ENCODE results near the gene CTNNA1.
"Not testable (repeated sequence)": the region's sequence is repeated elsewhere in the genome, so short reads cannot be mapped to it uniquely, and the experiment has no call there.

The CTNNA1 gene

DNA sequence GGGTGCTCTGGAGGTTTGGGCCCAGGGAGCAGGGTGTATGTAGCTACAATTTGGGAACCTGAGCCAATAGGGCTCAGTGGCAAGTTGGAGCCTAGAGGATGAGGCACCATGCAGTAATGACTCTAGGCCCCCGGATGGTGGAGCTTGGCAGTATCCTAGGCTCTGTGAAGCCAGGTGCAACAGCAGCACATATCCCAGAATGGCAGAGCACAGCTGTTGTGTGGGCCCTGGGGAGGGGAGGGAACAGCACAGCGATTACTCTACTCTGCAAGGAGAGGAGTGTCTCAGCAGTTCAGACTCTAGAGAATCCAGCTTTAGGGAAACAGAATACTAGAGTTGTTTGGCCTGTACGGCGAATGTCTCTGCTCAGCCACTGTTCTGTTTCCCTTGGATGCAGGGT is 65.9 kb downstream of the CTNNA1 start:
- peak; percentile 28 to 83 for DNase-seq

DNA sequence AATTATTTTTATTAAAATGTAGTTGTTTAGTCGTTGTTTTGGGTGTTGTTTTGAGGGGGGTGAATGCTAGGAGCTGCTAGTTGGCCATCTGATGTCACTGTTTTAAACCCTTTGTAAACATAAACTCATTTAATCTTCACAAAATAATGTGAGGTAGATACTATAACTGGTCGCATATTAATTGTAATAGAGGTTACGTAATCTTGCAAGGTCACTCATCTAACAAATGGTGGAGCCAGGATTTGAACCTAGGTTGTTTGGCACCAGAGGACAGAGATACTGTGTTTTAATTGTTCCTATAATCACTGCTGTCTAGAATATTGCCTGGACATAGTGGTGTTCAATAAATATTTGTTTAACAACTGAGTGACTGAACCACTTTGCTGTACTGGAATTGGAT is 67.5 kb downstream of the CTNNA1 start:
- DNase-seq = no peak

DNA sequence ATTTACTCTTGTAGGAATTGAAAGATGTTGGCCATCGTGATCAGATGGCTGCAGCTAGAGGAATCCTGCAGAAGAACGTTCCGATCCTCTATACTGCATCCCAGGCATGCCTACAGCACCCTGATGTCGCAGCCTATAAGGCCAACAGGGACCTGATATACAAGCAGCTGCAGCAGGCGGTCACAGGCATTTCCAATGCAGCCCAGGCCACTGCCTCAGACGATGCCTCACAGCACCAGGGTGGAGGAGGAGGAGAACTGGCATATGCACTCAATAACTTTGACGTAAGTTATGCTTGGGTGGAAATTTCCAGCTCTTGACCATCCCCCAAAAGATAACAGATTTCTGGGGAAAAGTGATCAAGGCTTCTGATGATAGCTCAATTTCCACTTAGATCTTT is 71.3 kb downstream of the CTNNA1 start:
- no peak for DNase-seq

DNA sequence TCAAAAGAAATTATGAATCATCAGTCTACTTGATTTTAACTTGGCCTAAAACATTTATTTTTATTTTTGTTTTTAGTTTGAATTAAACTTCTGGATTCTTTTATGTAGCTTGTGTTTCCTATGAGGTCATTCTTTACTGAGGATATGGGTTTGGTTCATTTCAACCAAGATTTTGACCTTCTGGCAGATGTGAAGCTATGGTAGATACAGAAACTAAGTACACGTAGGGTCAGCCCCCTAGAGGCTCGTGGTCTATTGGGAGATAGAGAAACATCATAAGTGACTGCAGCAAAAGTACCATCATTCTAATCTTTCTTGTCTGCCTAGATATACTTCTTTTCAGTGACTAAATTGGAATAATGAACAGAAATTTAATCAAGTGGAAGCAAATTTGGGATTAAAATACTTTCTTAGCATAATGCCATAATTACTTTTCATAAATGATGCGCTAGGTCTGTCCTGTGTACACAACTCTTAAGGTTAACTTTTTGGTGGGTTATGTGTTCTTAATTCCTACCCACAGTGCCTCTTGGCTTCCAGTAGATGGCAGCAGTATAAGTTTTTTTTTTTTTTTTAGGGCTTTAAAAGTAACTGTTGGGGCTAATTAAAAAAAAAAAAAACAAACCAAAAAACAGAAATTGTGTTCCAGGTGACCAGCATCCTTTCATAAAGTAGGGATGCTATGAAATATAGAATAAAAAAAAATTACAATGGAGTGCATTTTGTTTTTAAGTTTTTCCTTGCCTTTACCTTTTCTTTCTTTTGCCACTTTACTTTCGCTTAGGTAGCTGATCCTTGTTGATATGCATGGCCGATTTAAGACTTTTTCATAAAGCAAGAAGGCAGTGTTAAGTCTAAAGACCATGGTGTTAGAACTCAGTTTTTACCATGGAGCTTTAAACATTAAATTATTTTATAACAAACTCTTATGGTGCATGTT is 72.0 kb downstream of the CTNNA1 start:
- DNase-seq = peak in 1 of 2 experiments; percentile 7

DNA sequence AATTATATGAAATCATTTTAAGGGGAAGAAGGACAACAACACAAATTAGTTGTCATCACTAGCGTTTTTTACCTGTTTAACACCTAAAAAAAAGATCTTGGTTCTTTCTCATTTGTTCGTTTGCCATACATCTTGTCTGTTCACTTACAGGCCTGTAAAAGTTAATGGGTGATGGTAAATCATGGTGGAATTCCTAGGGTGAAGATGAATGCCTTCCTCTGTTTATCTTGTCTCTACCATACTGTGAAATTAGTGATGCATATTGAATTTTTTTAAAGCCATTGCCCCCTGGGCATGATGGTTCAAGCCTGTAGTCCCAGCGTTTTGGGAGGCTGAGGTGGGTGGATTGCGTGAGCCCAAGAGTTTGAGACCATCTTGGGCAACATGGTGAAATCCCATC is 75.3 kb downstream of the CTNNA1 start:
- DNase-seq = no peak

DNA sequence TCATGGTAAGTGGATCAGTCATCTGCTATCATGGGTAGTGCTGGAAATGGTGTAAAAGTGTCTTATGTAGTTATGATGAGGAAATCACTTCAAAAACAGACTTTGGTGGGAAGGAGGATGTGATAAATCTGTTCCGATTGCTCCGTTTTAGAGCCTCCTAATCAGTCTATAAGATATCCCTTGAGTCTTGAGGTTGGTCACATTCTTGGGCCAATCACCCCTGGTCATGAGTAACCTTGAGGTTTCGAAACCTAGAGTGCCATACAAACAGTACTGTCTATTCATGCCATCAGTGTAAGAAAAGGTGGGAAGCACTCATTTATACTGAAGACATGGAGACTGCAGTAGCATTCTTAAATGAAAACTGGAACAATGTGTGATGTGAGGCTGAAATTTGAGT is 76.1 kb downstream of the CTNNA1 start:
- no peak for DNase-seq

DNA sequence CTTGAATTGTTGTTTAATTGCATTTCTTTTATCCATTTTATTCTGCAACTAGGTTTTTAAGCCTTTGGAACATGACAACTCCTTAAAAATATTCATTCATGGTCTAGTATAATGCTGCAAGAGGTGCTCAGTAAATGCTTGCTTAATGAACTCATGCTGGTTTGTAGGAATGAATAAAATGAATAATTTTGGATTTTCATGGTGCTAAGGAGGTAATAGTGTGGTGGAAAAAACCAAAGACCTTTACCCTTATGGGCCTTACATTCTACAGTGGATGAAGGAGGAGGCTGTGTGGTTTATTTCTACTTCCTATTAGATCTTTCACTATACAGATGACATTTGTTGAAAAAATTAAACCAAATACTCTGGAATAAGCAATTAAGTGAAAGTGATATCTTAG is 78.5 kb downstream of the CTNNA1 start:
- DNase-seq = no peak

DNA sequence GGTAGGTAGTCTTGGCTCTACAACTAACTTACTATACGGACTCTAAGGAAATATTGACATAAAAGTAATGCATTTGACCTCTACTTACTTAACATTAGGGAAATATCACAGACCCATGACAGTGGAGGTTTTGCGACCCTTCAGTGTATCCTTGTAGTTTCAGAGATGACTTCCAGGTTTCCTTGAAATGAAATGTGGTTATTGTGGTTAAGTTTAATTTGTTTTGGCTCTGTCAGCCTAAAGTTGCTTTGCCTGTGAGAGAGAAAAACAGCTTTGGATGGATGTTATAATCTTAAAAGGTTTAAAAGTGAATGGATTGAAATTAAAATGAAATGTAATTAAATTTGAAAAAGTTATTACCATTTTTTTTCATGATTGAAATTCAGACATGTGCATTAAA is 79.0 kb downstream of the CTNNA1 start:
- DNase-seq = no peak

DNA sequence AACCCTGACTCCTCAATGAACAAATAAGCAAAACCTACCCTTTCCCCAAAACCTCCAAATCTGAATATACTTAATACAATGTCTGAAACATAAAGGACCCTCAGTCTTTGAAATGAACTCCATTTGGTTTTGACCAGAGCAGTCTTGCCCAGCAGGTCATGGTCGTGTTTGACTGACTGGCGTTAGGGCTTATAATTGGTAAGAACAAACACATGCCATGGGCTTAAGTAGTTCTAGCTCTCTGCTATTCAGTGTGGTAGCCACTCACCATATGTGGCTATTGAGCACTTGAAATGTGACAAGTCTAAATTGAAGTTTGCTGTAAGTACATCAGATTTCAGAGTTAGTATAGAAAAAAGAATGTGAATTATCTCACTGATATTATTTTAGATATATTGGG is 79.9 kb downstream of the CTNNA1 start:
- DNase-seq = peak in 1 of 2 experiments; percentile 70

DNA sequence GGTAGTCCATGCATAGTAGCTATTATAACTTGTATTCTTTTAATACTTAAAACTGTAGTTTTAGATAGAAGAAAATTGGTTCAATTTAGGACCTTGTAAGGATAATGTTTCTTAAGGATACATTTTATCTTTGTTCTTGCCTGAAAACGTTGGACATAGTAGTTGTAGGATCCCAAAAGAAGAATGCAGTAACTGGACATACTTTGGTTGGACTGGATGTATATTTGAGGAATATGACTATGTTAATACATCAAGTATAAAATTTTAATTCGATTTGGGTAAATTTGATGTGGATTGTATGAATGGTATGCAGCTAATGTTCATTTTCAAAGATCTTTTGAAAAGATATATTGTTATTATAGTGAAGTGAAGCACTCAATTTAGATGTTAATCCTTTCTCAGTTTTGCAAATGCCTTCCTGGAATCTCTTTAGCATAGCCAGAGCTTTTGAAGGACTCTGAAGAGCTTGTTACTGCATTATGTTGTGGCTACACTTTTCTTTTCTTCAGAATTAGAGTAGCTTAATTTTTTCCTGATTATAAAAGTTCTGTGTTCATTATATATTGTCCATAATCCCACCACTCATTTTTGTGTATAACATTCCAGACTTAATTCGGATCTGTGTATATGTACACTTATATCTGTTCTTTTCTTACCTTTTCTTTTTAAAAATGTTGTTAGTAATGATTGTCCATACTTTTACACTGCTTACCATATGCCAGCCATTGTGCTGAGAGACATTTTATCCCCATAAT is 80.7 kb downstream of the CTNNA1 start:
- peak in 1 of 2 experiments; percentile 30 for DNase-seq

DNA sequence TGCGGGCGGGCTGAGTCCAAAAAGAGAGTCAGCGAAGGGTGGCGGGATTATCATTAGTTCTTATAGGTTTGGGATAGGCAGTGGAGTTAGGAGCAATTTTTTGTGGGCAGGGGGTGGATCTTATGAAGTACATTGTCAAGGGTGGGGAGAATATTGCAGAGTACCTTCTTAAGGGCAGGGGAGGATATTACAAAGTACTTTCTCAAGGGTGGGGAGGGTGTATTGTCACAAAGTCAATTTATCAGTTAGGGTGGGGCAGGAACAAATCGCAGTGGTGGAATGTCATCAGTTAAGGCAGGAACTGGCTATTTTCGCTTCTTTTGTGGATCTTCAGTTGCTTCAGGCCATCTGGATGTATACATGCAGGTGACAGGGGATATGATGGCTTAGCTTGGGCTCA is 81.6 kb downstream of the CTNNA1 start:
- not testable (repeated sequence) for DNase-seq

DNA sequence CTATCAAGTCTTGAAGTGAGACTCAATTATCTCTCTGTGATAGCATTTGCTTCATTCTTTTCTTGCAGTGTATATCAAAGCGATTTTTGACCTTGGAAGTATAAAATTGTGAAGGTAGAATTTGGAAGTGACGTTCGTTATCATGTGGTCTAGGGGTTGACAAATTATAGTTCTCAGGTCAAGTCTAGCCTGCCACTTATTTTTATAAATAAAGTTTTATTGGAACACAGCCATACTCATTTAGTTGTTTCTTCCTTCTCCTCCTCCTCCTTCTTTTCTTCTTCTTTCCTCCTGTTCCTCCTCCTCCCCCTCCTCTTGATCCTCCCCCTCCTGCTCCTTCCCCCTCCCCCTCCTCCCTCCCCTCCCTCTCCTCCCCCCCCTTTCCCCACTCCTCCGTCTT is 83.9 kb downstream of the CTNNA1 start:
- no peak for DNase-seq

DNA sequence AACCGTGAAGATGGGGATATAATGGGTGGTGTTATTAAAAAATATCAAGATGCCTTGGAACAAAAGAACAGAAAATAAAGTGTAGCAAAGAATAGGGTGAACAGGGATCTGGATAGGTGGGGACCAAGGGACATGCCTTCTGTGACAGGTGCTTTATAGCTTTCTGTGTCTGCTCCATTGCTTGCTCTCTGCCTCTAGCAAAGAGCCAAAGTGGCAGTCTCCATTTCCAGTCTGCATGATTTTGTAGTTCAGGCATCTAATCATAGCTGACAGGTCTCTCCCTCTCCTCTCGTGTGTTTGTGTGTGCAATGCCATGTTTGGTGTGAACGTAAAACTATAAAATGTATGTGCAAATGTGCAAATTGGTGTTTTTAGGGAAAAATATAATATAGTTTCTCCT is 86.9 kb downstream of the CTNNA1 start:
- DNase-seq = no peak

DNA sequence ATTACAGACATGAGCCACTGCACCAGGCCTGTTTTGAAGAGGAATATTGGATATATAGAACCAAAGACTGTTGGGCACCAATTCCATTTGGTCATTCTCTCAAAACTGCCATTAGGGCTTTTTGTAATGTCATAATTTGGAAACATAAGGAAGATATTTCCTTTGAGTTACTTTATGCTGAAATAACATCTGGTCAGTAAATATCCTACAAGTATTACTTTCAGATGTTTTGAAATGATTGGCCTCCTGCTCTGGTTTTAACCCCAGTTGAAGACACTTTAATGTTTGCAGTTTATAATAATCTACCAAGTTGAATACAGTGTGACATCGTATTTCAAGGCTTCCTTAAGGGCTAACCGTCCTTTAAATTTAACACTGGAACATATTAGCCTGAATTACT is 88.3 kb downstream of the CTNNA1 start:
- no peak for DNase-seq

DNA sequence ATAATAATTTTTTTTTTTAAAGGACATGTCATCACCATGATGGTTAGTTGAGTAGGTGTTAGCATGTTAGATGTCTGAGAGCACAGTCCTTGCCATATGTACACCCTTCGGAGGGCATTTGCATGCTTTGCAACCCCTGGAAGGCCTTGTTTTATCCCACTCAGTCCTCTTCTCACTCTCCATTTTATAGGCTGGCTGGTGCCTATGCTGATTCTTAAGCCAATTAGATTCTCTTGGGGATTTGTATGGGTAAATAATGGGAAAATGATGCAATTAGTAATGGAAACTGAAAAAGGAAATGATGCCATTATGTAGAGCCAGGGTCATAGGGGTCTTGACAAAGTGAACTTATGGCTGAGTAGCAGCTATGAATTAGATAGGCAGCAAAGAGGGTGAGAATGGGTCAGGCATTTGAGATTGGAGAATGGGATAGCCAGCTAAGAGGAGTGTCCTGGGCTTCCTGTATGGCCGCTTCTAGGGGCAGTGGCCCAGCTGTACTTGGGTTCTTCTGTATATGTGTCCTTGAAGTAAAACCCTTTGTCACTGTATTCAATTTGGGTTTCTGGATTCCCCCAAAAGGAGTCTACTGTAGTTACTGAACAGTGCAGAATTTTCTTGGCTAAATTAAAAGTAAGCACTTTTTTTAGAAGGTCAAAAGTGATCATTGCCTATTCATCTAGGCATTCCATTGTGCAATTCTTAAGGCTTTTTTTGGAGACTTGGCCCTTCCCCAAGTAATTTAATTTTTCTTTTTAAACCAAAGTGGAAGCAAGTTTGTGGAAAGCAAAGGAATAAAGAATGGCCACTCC is 90.3 kb downstream of the CTNNA1 start:
- no peak for DNase-seq

DNA sequence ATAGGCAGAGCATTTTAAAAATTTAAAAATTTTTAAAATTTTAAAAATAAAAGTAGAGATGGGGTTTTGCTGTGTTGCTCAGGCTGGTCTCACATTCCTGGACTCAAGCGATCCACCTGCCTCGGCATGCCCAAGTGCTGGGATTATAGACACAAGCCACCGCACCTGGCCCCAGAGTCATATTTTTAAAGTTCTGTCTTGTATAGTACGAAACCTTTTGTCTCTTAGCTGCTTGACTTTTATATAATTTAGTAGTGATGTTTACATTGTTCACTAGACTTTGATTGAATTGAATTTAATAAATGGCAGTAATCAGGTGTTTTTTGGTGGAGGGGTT is 90.9 kb downstream of the CTNNA1 start:
- no peak for DNase-seq

DNA sequence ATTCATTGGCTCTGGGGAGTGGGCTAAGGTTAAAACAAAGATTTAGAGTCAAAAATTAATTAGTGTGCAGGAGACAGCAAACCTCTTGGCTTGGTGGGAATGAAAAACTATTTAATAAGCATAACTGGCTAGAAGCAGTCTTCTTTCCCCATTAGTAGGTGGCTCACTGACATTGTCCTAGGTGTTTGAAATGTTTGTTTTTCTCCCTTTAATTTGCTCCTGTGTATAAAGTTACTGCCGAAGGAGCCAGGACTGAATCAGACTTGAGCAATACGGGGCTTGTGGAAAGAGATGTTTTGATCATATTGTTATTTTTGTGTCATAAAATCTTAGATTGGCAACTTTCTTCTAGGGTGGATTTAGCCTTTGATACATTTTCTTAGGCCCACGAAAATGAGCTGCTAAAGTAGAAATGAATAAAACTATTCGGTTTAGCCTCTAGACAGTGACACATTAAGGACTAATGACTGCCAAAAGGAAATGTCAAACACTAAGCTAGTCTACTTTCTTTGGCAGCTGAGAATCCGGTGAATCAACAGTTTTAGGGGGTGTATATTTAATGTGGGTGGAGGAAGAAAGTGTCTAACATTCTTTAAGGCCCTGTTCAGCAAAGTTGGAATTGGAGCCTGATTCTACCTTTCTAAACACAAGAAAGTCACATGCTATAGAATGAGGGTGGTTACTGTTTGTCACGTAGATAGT is 91.7 kb downstream of the CTNNA1 start:
- no peak for DNase-seq

DNA sequence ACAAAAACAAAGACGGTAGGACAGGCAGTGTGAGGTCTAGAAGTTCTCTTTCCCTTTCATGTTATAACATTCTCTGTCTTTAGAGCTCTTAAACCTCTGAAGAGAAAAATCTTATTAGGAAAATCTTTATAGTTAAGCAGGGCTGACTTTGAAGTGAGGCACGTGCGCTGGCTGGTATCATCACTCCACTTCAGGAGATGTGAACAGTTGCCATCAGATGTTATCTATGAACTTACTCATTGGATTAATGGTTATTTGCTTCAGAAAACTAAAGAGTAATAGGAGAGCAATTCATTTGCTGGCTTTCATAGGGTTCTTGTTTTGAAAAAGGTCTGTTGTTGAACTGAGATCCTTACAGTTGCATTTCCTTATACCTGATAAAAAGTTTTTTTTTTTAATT is 96.2 kb downstream of the CTNNA1 start:
- DNase-seq = peak in 1 of 2 experiments; percentile 47

DNA sequence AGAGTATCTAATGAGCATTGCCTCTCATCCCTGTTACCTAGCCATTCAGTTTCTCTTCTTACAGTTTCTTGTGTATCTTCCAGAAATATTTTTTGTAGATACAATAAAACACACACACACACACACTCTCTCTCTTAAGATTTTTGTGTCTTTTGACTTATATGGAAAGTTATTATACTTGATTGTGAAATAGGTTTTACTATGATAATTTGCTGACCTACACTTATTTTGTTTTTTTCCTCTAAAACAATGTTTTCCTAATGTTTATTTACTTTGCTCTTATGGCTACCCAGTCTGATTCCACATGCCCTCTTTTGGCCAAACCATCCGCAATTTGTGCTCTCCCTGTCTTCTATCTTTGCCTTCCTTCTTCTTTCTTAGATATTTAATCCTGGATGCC is 96.7 kb downstream of the CTNNA1 start:
- DNase-seq = no peak

DNA sequence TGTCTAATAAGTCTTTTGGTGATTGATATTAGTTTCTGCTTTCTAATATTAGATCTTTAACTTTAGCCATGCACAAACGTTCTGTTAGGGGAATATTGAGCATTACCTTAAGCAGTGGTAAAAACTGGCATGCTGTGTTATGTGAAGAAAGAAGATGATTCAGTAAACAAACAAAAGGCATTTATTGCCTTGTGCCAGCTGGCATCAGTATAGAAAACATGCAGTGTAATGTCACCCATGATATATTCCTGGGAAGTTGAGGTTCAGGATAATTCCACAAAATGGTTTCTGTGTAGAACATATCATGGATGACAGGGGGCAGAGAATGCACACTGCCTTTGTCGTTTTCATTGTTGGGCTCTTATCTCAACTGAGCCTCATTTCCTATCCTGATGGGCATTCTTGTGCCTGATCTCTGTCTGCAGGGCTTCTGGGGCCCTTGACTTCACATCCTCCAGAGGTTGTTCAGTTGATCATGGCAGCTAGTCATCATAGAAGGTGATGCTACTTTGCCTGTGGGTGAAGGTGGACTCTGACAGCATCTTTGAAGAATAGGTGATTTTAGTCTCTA is 97.7 kb downstream of the CTNNA1 start:
- DNase-seq = no peak

DNA sequence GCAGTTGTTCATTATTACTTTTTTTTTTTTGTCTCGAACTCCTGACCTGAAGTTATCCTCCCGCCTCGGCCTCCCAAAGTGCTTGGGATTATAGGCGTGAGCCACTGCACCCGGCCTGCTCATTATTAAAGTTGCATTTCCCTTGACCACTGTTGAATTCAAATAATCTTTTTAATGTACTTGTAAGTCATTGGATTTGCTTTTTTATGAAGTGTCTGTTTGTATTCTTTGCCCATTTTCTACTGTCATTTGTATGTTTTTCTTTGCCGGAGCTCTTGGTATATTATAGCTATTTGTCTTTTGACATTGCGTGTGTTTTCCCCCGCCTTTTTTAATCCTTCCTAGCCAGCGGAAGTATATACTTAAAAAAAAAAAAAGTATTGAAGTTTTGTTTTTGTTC is 99.9 kb downstream of the CTNNA1 start:
- no peak for DNase-seq

DNA sequence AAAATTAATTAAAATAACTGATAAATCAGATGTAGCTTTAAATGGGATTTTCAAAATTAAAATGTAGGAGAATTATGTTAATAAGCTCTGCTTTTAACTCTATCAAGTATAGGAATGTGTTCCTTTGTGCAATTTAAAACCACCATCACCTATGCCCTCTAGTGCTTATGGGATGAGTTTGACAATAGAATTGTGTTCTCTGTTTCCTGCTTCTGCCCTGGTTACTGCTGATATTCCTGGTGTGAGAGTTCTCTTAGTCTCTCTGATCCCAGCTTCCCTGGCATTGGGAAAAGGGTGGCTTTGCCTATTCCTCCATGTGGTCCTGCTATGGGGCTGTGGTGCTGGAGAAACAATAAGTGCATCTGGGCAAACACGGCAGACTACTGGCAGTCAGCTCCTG is 113.8 kb downstream of the CTNNA1 start:
- DNase-seq = no peak

All from NCI-H524 (cell line).